Fibroblast of villous mesenchyme (primary cell): ENCODE data around the gene CNGA3. TPM values are rescaled to one million over a fixed set of nuclear protein-coding genes. Genes with fewer than 3 reads are reported as not detected.
"Not testable (repeated sequence)": the region's sequence is repeated elsewhere in the genome, so short reads cannot be mapped to it uniquely, and the experiment has no call there.

Experiments
- DNase-seq: peaks from one replicate; pipeline ENCODE4 v3.0.0-alpha.2; 2010; ENCODE audit warnings: low read depth
- H3K4me3 ChIP-seq: 2 replicates; pipeline ENCODE4 v1.5.1; 2011; ENCODE audit warnings: low read depth, mild to moderate bottlenecking, low read length
- CTCF ChIP-seq: IDR thresholded peaks from 2 replicates; pipeline ENCODE4 v1.5.1; 2012; ENCODE audit warnings: low read depth, mild to moderate bottlenecking, low read length; ENCODE audit not compliant: insufficient read depth
- total RNA-seq: library from RNA; depleted of rRNA; stranded (reverse); fragments of >200 nt; gene quantifications from 2 replicates; pipeline ENCODE4 v1.2.3, GENCODE V29; 2012

CNGA3 gene
- total RNA-seq, 1 donor, result not detected

- no peak overlapping the region for H3K4me3 ChIP-seq
- DNase-seq, result no peak
- no peak for TF ChIP-seq CTCF
These were observed 44.8 kb upstream of the CNGA3 start for GRCh38 chr2:98301469-98301868.

GRCh38 chr2:98307131-98307696 lies 39.0 kb upstream of the CNGA3 start:
- not testable (repeated sequence) for H3K4me3 ChIP-seq, DNase-seq

DNA sequence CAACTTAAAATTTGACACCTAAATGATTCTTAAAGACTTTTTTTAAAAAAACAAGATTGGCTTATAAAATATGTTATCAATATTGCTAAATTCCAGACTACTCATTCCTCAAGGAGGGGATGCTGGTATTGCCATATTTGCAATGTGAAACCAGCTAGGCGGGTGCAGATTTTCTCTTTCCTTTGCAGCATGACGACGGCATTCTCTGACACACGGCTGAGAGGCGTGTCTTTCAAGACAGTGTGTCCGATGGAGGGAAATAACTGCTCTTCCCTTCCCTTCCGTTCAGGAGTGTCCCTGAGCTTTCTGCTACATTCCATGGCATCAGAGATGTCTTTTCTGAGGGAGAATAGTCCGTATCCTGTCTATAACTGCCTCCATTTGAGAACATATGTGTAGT lies 38.2 kb upstream of the CNGA3 start:
- no peak for DNase-seq
- H3K4me3 ChIP-seq, result no peak overlapping the region
- TF ChIP-seq CTCF, result no peak

GRCh38 chr2:98308532-98308931 lies 37.7 kb upstream of the CNGA3 start:
- TF ChIP-seq CTCF, result no peak
- DNase-seq, result no peak
- H3K4me3 ChIP-seq, result no peak overlapping the region

GRCh38 chr2:98309580-98309979 lies 36.7 kb upstream of the CNGA3 start:
- TF ChIP-seq CTCF, result no peak
- no peak for DNase-seq
- H3K4me3 ChIP-seq, result no peak overlapping the region

DNA sequence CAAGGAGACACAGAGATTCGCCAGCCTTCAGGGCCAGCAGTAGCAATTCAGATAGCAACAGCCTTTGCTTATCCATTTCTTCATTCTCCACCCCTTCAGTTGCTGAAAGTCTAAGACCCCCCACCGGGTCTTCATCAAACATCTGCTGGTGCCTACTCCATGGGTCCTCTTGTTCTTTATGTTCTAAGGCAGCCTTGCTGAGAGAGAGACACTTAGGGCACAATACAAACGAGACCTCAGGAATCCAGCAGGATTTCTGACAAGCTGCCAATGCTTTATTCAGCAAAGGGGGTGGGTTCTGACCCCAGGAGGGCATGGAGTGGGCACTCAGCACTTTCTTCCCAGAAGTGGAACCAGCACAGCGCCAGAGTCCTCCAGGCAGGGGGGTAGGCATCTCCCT lies 36.2 kb upstream of the CNGA3 start:
- no peak for TF ChIP-seq CTCF
- no peak for DNase-seq
- H3K4me3 ChIP-seq, result no peak overlapping the region

- no peak for TF ChIP-seq CTCF
- DNase-seq, result no peak
- H3K4me3 ChIP-seq, result no peak overlapping the region
These were observed 35.2 kb upstream of the CNGA3 start for GRCh38 chr2:98311090-98311489.
